B cell (primary cell): ENCODE measurements around the gene FAM168B. TPM values are rescaled to one million over a fixed set of nuclear protein-coding genes. Genes with fewer than 3 reads are reported as not detected.

ENCODE experiments used
- ATAC-seq: fragments of 200-7000 bp; cut with Tn5 transposase; one replicate; pipeline ENCODE4 v1.10.0; 2021; ENCODE audit warnings: low read depth, mild to moderate bottlenecking, moderate number of reproducible peaks, moderate library complexity
- CTCF ChIA-PET: fragments of 350-600 bp; sonication (Branson Sonifier 250); formaldehyde crosslinking; loops from one replicate; lab custom pipeline; 2021; ENCODE audit warnings: antibody characterized with exemption, inconsistent platforms; lab: Charles Lee
- POLR2A ChIA-PET: fragments of 350-600 bp; sonication (Branson Sonifier 250); formaldehyde crosslinking; loops from one replicate; lab custom pipeline; 2021; ENCODE audit warnings: antibody characterized with exemption; lab: Charles Lee
- DNase-seq: peaks from one replicate; pipeline ENCODE4 v3.0.0; 2013
- H2AFZ ChIP-seq: 2 replicates; pipeline ENCODE4 v1.6.1; 2012; ENCODE audit warnings: mild to moderate bottlenecking, low read depth, low read length; ENCODE audit not compliant: insufficient read depth, poor library complexity, severe bottlenecking
- H3K27ac ChIP-seq, 2 donors: 1 replicate in 1 of 2; 2 replicates in 1 of 2; pipeline ENCODE4 v1.5.1; 2012 to 2013; ENCODE audit warnings: low read length in 2 of 2, mild to moderate bottlenecking in 2 of 2, moderate library complexity in 1 of 2
- H3K27me3 ChIP-seq, 4 experiments: fragments of 200-600 bp in 1 of 4; sonication (generic) in 1 of 4; replicated peaks in 1 of 4; 1 replicate in 2 of 4; 2 replicates in 2 of 4; pipeline versions ENCODE4 v1.6.1 to v1.7.0; 2013 to 2016; ENCODE audit warnings: low read length in 3 of 4, mild to moderate bottlenecking in 2 of 4, mixed read lengths in 1 of 4, moderate library complexity in 1 of 4; ENCODE audit not compliant: insufficient read depth in 4 of 4, control insufficient read depth in 3 of 4; ENCODE audit errors: control extremely low read depth in 1 of 4
- H3K36me3 ChIP-seq, 2 experiments: replicated peaks in 1 of 2; 1 replicate in 1 of 2; 2 replicates in 1 of 2; pipeline versions ENCODE4 v1.6.1 to v1.7.1; 2013; ENCODE audit warnings: low read length in 1 of 2; ENCODE audit not compliant: insufficient read depth in 2 of 2, control insufficient read depth in 1 of 2; ENCODE audit errors: control extremely low read depth in 1 of 2, extremely low read depth in 1 of 2
- H3K4me1 ChIP-seq, 2 donors: fragments of 200-600 bp in 1 of 2; sonication (generic) in 1 of 2; 1 replicate in 1 of 2; 2 replicates in 1 of 2; pipeline versions ENCODE4 v1.5.1 to v1.6.1; 2013 to 2017; ENCODE audit warnings: low read length in 2 of 2; ENCODE audit not compliant: control insufficient read depth in 2 of 2, insufficient read depth in 2 of 2
- H3K4me2 ChIP-seq: replicated peaks from 2 replicates; pipeline ENCODE3; 2012; ENCODE audit warnings: mild to moderate bottlenecking, low read depth, low read length; ENCODE audit not compliant: poor library complexity, severe bottlenecking
- H3K4me3 ChIP-seq, 5 experiments: fragments of 200-600 bp in 1 of 5; sonication (generic) in 1 of 5; 1 replicate in 3 of 5; 2 replicates in 2 of 5; pipeline versions ENCODE4 v1.5.1 to v1.7.0; 2011 to 2016; ENCODE audit warnings: low read length in 4 of 5, mild to moderate bottlenecking in 4 of 5, low read depth in 2 of 5, control low read depth in 1 of 5, moderate library complexity in 1 of 5; ENCODE audit not compliant: insufficient read depth in 1 of 5; ENCODE audit errors: control extremely low read depth in 1 of 5, extremely low read depth in 1 of 5
- H3K79me2 ChIP-seq: fragments of 200-600 bp; sonication (generic); one replicate; pipeline ENCODE4 v1.6.0; 2016; ENCODE audit warnings: low read length; ENCODE audit not compliant: control insufficient read depth, insufficient read depth
- H3K9ac ChIP-seq: fragments of 200-600 bp; sonication (generic); 2 replicates; pipeline ENCODE4 v1.6.1; 2017; ENCODE audit warnings: mild to moderate bottlenecking, low read length, moderate library complexity
- H3K9me3 ChIP-seq, 3 donors: one replicate each; pipeline versions ENCODE4 v1.6.1 to v1.7.1; 2013; ENCODE audit warnings: low read length in 2 of 3; ENCODE audit not compliant: control insufficient read depth in 2 of 3, insufficient read depth in 1 of 3; ENCODE audit errors: control extremely low read depth in 1 of 3
- H4K20me1 ChIP-seq: 2 replicates; pipeline ENCODE4 v1.6.0; 2012; ENCODE audit warnings: mild to moderate bottlenecking, low read length; ENCODE audit not compliant: insufficient read depth, control insufficient read depth, poor library complexity, severe bottlenecking
- H3K27ac Mint-ChIP-seq: one replicate; pipeline ENCODE4 v1.8.0; 2021; ENCODE audit warnings: mixed read lengths
- H3K27me3 Mint-ChIP-seq: one replicate; pipeline ENCODE4 v1.8.0; 2021; ENCODE audit warnings: mixed read lengths
- H3K4me1 Mint-ChIP-seq: one replicate; pipeline ENCODE4 v1.8.0; 2021; ENCODE audit warnings: mixed read lengths
- H3K4me3 Mint-ChIP-seq: one replicate; pipeline ENCODE4 v1.8.0; 2021; ENCODE audit warnings: mixed read lengths
- H3K9me3 Mint-ChIP-seq: one replicate; pipeline ENCODE4 v1.8.0; 2022; ENCODE audit warnings: mixed read lengths; ENCODE audit not compliant: insufficient read depth
- EZH2 ChIP-seq: IDR thresholded peaks from 2 replicates; pipeline ENCODE4 v1.6.1; 2012; ENCODE audit warnings: borderline replicate concordance, low read depth, mild to moderate bottlenecking, moderate library complexity, low read length; ENCODE audit not compliant: insufficient read depth, poor library complexity, severe bottlenecking
- WGBS: methylation state at CpG from one replicate; pipeline ENCODE4 v1.1.5; 2013; ENCODE audit warnings: missing lambda C conversion rate; ENCODE audit not compliant: insufficient coverage; 5-methylcytosine and 5-hydroxymethylcytosine counted together
- intact Hi-C: fragments of 100-400 bp; cut with micrococcal nuclease; formaldehyde crosslinking; loops from one replicate; pipeline ENCODE4 v1.10.0; 2022
- polyA plus RNA-seq: library from polyadenylated mRNA; depleted of rRNA; stranded (reverse); fragments of >200 nt; gene quantifications from 2 replicates; pipeline ENCODE4 v1.2.3, GENCODE V29; 2012
- total RNA-seq, 2 donors: library from RNA; stranded (reverse); fragments of 120-200 nt in 1 of 2; gene quantifications; 1 replicate in 1 of 2; 2 replicates in 1 of 2; pipeline versions ENCODE4 v1.2.3 to v1.2.4, GENCODE V29; 2013 to 2022
- TF ChIP-seq, protein P1 (sequence below): fragments of 200-600 bp; IDR thresholded peaks from one replicate; pipeline ENCODE4 v1.8.0; 2022; ENCODE audit warnings: antibody characterized with exemption, mild to moderate bottlenecking

FAM168B gene
- total and polyA plus RNA-seq, 2 donors (not counting 1 experiment from before 2014, with no cell fraction given) = 38.6 to 70.5 TPM

DNA sequence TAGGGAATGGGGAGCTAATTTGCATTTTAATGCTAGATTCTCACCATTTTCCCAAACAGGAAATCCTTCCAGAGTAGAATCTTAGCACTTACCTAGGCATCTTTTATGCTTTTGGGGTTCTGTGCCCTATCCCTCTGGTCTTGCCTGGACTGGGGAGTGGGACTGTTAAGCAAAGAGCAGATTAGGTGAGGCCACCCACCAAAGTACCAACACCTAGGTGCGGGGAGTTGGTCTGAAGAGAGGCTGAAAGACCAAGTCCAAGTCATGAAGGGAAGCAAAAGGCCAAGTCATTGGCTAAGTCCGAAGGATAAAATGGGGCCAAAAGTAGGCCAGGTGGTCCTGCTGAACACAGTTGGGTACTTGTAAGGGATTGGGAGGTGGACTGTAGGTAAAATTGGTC lies 86.7 kb downstream of the FAM168B start:
- Histone ChIP-seq H3K27ac (no peak overlapping the region), H3K79me2 (no peaks in the 10 kb centered on the region), H3K4me3 (no peak overlapping the region), H3K36me3 (no peaks in the 10 kb centered on the region), H3K27me3 (peaks cover 0 to 5% (median 1%) of the 10 kb centered on the region in 4 experiments), H3K9me3 (peaks cover 0 to 3% (median 0%) of the 10 kb centered on the region in 3 donors), H4K20me1 (no peaks in the 10 kb centered on the region), H3K9ac (no peak overlapping the region), H2AFZ (no peak overlapping the region), H3K4me2 (no peak overlapping the region), H3K4me1 (no peaks in the 10 kb centered on the region)
- 93% methylated on average over 2 of the region's 2 CpGs for WGBS
- DNase-seq (no peak), ATAC-seq (no peak)
- Mint-ChIP-seq H3K4me3 (no peak overlapping the region), H3K4me1 (no peaks in the 10 kb centered on the region), H3K9me3 (no peaks in the 10 kb centered on the region), H3K27me3 (peaks cover 16% of the 10 kb centered on the region), H3K27ac (no peak overlapping the region)
- TF ChIP-seq, protein P1, sequence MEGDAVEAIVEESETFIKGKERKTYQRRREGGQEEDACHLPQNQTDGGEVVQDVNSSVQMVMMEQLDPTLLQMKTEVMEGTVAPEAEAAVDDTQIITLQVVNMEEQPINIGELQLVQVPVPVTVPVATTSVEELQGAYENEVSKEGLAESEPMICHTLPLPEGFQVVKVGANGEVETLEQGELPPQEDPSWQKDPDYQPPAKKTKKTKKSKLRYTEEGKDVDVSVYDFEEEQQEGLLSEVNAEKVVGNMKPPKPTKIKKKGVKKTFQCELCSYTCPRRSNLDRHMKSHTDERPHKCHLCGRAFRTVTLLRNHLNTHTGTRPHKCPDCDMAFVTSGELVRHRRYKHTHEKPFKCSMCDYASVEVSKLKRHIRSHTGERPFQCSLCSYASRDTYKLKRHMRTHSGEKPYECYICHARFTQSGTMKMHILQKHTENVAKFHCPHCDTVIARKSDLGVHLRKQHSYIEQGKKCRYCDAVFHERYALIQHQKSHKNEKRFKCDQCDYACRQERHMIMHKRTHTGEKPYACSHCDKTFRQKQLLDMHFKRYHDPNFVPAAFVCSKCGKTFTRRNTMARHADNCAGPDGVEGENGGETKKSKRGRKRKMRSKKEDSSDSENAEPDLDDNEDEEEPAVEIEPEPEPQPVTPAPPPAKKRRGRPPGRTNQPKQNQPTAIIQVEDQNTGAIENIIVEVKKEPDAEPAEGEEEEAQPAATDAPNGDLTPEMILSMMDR = no peak
- no peak for TF ChIP-seq EZH2
- CTCF ChIA-PET = no interaction called here
- intact Hi-C loops = no loop called here
- POLR2A ChIA-PET = no interaction called here

DNA sequence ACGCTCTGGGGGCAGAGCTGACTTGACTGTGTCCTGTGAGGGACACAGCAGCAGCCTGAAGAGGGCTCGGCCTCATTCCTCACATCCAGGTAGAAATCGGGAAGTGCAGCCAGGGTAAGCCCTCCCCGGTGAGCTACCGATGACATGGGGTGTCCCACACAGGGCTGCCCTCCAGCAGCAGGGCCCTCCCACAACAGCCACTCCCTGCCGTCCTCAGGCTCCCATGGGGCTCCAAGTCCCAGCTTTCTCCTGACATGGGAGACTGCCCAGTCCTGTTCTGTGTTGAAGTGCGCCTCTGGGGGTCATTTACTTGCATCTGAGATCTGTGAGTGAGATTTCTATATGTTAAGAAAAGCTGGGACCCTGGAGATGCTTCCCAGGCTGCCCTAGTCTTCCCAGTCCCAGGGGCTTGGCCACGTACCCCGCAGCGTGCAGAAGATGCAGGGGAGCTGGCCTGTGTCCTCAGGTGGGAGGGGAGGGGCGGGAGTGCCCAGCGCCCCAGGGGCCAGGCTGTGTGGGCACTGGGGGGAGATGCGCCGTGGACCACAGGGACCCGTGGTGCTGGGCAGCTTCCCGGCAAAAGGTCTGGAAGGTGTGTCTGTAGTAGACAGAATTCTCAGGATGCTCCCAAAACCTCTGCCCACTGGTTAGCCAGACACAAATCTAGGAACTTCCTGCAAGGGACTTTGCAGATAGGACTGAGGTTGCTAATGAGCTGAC lies 87.9 kb downstream of the FAM168B start:
- no peak overlapping the region for H3K27ac ChIP-seq
- Mint-ChIP-seq H3K27ac (no peak overlapping the region), H3K4me3 (no peak overlapping the region), H3K27me3 (peaks cover 10% of the 10 kb centered on the region), H3K4me1 (no peaks in the 10 kb centered on the region), H3K9me3 (no peaks in the 10 kb centered on the region)
- no peaks in the 10 kb centered on the region for H3K36me3 ChIP-seq
- WGBS = 88% methylated on average over 15 of the region's 16 CpGs
- H3K79me2 ChIP-seq = no peaks in the 10 kb centered on the region
- no peaks in the 10 kb centered on the region for H3K4me1 ChIP-seq
- CTCF ChIA-PET = no interaction called here
- no peaks in the 10 kb centered on the region for H4K20me1 ChIP-seq
- peaks cover 0 to 3% (median 0%) of the 10 kb centered on the region in 3 donors for H3K9me3 ChIP-seq
- POLR2A ChIA-PET = no interaction called here
- peaks cover 0 to 5% (median 0%) of the 10 kb centered on the region in 4 experiments for H3K27me3 ChIP-seq
- H3K4me2 ChIP-seq = no peak overlapping the region
- no peak overlapping the region for H3K4me3 ChIP-seq
- TF ChIP-seq, protein P1 = no peak
- no peak for TF ChIP-seq EZH2
- intact Hi-C loops = no loop called here
- no peak for DNase-seq
- ATAC-seq = no peak
- no peak overlapping the region for H3K9ac ChIP-seq
- H2AFZ ChIP-seq = no peak overlapping the region
